CD4-positive, CD25-positive, alpha-beta regulatory T cell (primary cell): ENCODE data around the gene GATA2. TPM values are rescaled to one million over a fixed set of nuclear protein-coding genes. Genes with fewer than 3 reads are reported as not detected.

ENCODE experiments used
- ATAC-seq, 2 donors: fragments of 150-1000 bp; cut with Tn5 transposase; one replicate each; pipeline ENCODE4 v1.10.0; 2021; ENCODE audit warnings: low read depth in 2 of 2, moderate number of reproducible peaks in 2 of 2, moderate library complexity in 1 of 2
- DNase-seq, 3 donors: peaks; one replicate each; pipeline versions ENCODE4 v3.0.0 to v3.0.0-alpha.2; 2012 to 2022; ENCODE audit warnings: mixed read lengths in 1 of 3
- H3K27ac ChIP-seq: one replicate; pipeline ENCODE4 v1.7.0; 2013; ENCODE audit warnings: mild to moderate bottlenecking, low read length; ENCODE audit not compliant: insufficient read depth, poor library complexity, severe bottlenecking
- H3K27me3 ChIP-seq: one replicate; pipeline ENCODE4 v1.7.0; 2013; ENCODE audit warnings: low read length; ENCODE audit not compliant: control insufficient read depth, insufficient read depth
- H3K36me3 ChIP-seq: one replicate; pipeline ENCODE4 v1.7.0; 2013; ENCODE audit warnings: mild to moderate bottlenecking, low read length, moderate library complexity; ENCODE audit not compliant: control insufficient read depth, insufficient read depth
- H3K4me1 ChIP-seq: 2 replicates; pipeline ENCODE4 v1.7.0; 2013; ENCODE audit warnings: mild to moderate bottlenecking, low read length; ENCODE audit not compliant: insufficient read depth, control insufficient read depth, poor library complexity, severe bottlenecking
- H3K4me3 ChIP-seq: one replicate; pipeline ENCODE4 v1.7.0; 2013; ENCODE audit warnings: low read depth, mild to moderate bottlenecking, low read length, moderate library complexity
- H3K9me3 ChIP-seq, 2 experiments: 1 replicate in 1 of 2; 2 replicates in 1 of 2; pipeline ENCODE4 v1.7.0; 2013; ENCODE audit warnings: low read length in 2 of 2, mild to moderate bottlenecking in 1 of 2, moderate library complexity in 1 of 2; ENCODE audit not compliant: control insufficient read depth in 2 of 2
- H3K27ac Mint-ChIP-seq, 3 donors: one replicate each; pipeline ENCODE4 v1.8.0; 2020 to 2022; ENCODE audit warnings: mild to moderate bottlenecking in 3 of 3, mixed read lengths in 3 of 3, moderate library complexity in 2 of 3
- H3K27me3 Mint-ChIP-seq: one replicate; pipeline ENCODE4 v1.8.0; 2022; ENCODE audit warnings: mild to moderate bottlenecking, mixed read lengths
- H3K36me3 Mint-ChIP-seq: one replicate; pipeline ENCODE4 v1.8.0; 2020; ENCODE audit warnings: mixed read lengths
- H3K4me1 Mint-ChIP-seq, 4 donors: one replicate each; pipeline ENCODE4 v1.8.0; 2020 to 2022; ENCODE audit warnings: mixed read lengths in 4 of 4, mild to moderate bottlenecking in 1 of 4
- H3K4me3 Mint-ChIP-seq, 4 donors: one replicate each; pipeline ENCODE4 v1.8.0; 2020 to 2022; ENCODE audit warnings: mild to moderate bottlenecking in 4 of 4, mixed read lengths in 4 of 4, moderate library complexity in 3 of 4
- H3K9me3 Mint-ChIP-seq, 7 donors: one replicate each; pipeline ENCODE4 v1.8.0; 2020 to 2022; ENCODE audit warnings: mixed read lengths in 7 of 7, mild to moderate bottlenecking in 3 of 7, moderate library complexity in 2 of 7
- polyA plus RNA-seq, 4 donors: library from polyadenylated mRNA; unstranded; fragments of 300-500 nt; fragmentation: Illumina TruSeq; gene quantifications; one replicate each; pipeline ENCODE4 v1.2.3, GENCODE V29; 2021
- total RNA-seq: library from RNA; stranded (reverse); gene quantifications from one replicate; pipeline ENCODE4 v1.2.3, GENCODE V29; 2022

GATA2 gene
- total and polyA plus RNA-seq, 5 donors from 2014 or later, result 6.2 TPM; not detected in 4

DNA sequence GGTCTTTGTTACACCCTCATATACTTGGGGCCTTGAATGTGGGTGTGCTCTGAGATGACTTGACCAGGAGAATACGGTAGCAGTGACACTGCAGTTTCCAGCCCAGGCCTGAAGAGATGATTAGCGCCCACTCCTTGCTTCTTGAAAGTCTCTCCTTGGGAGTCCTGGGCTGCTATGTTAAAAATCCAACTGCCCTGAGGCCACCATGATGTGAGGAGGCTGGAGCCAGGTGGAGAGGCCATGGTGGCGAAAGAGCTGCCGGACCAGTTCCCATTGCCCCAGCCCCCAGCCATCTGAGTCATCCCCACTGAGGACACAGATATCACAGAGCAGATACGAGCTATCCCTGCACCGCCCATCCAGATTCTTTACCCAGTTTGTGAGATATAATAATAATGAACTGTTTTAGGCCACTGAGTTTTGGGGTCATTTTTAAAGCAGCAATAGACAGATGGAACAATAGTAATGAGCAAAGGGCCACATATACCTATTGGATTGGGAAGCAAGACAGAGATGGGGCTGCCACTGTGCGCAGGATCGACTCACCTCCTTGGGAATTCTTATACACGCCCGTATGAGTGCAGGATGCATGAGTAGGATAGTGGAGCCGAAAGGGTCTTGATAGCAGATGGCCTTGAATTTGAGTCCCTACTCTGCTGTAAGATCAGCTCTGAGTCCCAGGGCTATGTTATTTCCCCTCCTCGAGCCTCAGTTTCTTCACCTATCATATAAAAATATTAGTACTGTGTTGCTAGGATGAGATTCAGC, 12.1 kb upstream of the GATA2 start:
- Mint-ChIP-seq H3K27ac (no peak overlapping the region), H3K27me3 (peaks cover 38% of the 10 kb centered on the region), H3K4me3 (no peak overlapping the region), H3K9me3 (peaks cover 0 to under 1% (median 0%) of the 10 kb centered on the region in 7 donors), H3K36me3 (no peaks in the 10 kb centered on the region), H3K4me1 (no peaks in the 10 kb centered on the region)
- H3K9me3 ChIP-seq, result no peaks in the 10 kb centered on the region
- H3K4me3 ChIP-seq, result no peak overlapping the region
- DNase-seq (no peak), ATAC-seq (no peak)
- no peaks in the 10 kb centered on the region for H3K36me3 ChIP-seq
- H3K27ac ChIP-seq, result no peak overlapping the region
- H3K27me3 ChIP-seq, result peaks cover 5% of the 10 kb centered on the region
- no peaks in the 10 kb centered on the region for H3K4me1 ChIP-seq

DNA sequence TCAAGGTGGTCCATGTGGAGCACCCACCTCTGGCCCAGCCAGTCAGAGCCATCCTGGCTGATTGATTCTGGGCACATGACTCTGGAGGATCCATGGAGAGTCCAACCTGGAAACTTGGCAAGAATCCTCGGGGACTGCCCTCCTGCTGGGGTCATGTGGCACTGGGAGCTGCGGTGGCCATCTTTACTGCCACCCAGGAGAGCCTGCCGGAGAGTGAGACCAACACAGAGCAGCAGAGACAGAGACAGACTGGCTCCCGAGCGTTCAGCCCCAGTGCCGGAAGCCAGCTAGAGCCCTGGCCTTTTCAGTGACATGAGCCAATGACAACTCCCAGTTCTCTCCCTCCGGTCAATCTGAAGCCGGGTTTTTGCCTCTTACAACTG, 11.5 kb upstream of the GATA2 start:
- H3K36me3 Mint-ChIP-seq, result no peaks in the 10 kb centered on the region
- Histone ChIP-seq H3K9me3 (no peaks in the 10 kb centered on the region), H3K27ac (no peak overlapping the region), H3K27me3 (peaks cover 4% of the 10 kb centered on the region), H3K36me3 (no peaks in the 10 kb centered on the region), H3K4me1 (no peaks in the 10 kb centered on the region), H3K4me3 (no peak overlapping the region)
- no peak for ATAC-seq
- H3K9me3 Mint-ChIP-seq, result no peaks in the 10 kb centered on the region
- no peaks in the 10 kb centered on the region for H3K4me1 Mint-ChIP-seq
- no peak overlapping the region for H3K4me3 Mint-ChIP-seq
- peaks cover 38% of the 10 kb centered on the region for H3K27me3 Mint-ChIP-seq
- H3K27ac Mint-ChIP-seq, result no peak overlapping the region
- no peak for DNase-seq

DNA sequence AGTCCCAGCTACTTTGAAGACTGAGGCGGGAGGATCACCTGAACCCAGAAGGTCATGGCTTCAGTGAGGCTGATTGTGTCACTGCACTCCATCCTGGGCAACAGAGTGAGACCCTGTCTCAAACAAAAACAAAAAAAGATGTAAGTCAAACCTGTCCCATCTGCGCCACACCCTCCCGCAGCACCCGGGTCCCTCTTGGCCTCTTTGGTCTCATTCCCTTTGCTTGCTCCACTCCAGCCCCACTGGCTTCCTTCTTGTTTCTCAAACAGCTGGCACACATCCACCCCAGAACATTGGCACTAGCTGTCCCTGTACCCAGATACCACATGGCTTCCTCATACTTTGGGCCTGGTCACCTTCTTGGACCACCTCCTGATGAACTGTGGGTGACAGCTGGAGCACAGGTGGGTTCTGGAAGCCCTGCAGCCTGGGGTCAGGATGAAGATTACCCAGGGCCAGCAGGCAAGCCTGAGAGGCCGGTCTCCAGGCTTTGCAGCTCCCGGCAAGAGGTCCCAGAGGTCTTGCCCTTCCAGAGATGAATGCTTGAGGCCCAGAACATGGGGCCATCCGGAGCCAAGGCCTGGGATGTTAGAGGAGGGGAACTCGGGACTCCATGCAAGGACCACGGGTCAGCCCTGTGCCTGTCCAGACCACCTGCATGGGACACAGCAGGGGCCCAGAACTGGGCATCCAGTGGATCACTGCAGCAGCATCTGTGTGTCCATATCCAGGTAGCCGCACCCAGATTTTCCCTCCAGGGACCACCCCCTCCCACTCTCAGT, 10.9 kb upstream of the GATA2 start:
- peaks cover 38% of the 10 kb centered on the region for H3K27me3 Mint-ChIP-seq
- no peak for ATAC-seq

DNA sequence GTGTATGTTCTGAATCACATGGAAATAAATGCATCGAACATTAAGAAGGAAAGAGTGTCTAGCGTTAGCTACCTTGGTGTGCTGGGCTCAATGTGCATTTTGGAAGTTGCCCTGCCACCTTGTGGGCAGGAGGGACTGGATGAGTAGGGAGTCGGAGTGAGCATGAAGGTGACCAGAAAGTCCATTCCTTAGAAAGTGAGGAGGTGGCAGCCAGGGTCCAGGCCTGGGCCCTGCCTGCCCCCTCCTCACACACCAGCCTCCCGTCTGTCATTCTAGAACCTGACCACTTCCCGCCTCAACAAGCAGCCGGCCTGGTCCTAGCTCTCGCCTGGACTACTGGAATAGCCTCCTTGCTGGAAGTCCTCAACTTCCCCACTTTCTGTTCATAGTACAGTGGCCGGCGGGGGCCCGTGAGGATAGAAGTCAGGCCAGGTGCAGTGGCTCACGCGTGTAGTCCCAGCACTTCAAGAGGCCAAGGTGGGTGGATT, 10.2 kb upstream of the GATA2 start:
- ATAC-seq (no peak), DNase-seq (no peak)
- Histone ChIP-seq H3K36me3 (no peaks in the 10 kb centered on the region), H3K27me3 (peaks cover 6% of the 10 kb centered on the region), H3K27ac (no peak overlapping the region), H3K9me3 (no peaks in the 10 kb centered on the region), H3K4me3 (no peak overlapping the region), H3K4me1 (no peaks in the 10 kb centered on the region)
- H3K27ac Mint-ChIP-seq, result no peak overlapping the region
- H3K9me3 Mint-ChIP-seq, result no peaks in the 10 kb centered on the region
- no peak overlapping the region for H3K4me3 Mint-ChIP-seq
- peaks cover 44% of the 10 kb centered on the region for H3K27me3 Mint-ChIP-seq
- no peaks in the 10 kb centered on the region for H3K36me3 Mint-ChIP-seq
- H3K4me1 Mint-ChIP-seq, result no peaks in the 10 kb centered on the region

More for the DNA sequence above, 10.9 kb upstream of the GATA2 start:
- H3K4me3 Mint-ChIP-seq, result no peak overlapping the region
- Histone ChIP-seq H3K27ac (no peak overlapping the region), H3K9me3 (no peaks in the 10 kb centered on the region), H3K4me1 (no peaks in the 10 kb centered on the region), H3K27me3 (peaks cover 6% of the 10 kb centered on the region), H3K36me3 (no peaks in the 10 kb centered on the region), H3K4me3 (no peak overlapping the region)
- H3K4me1 Mint-ChIP-seq, result no peaks in the 10 kb centered on the region
- H3K36me3 Mint-ChIP-seq, result no peaks in the 10 kb centered on the region
- no peak overlapping the region for H3K27ac Mint-ChIP-seq
- DNase-seq, result no peak
- no peaks in the 10 kb centered on the region for H3K9me3 Mint-ChIP-seq

DNA sequence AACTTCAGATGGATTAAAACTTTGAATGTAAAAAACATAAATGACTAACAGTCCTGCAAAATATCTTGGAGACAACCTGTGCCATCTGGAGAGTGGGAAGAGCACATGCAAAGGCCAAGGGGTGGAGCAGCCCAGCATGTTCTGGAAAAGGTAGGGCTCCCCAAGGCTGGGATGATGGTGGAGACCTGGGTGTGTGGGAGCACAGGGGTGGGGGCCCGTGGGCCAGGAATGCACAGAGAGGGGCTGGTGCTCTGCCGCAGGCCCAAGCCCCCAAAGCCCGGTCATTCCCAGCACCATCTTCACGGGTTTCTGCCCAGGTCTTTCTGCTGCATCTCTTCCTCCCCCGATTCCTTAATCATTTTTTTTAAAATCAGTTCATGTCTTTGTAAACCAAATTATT, 9.7 kb upstream of the GATA2 start:
- Histone ChIP-seq H3K9me3 (no peaks in the 10 kb centered on the region), H3K27me3 (peaks cover 6% of the 10 kb centered on the region), H3K4me3 (no peak overlapping the region), H3K36me3 (no peaks in the 10 kb centered on the region), H3K27ac (no peak overlapping the region), H3K4me1 (no peaks in the 10 kb centered on the region)
- Mint-ChIP-seq H3K4me3 (no peak overlapping the region), H3K36me3 (no peaks in the 10 kb centered on the region), H3K27ac (no peak overlapping the region), H3K27me3 (peaks cover 44% of the 10 kb centered on the region), H3K9me3 (no peaks in the 10 kb centered on the region), H3K4me1 (no peaks in the 10 kb centered on the region)
- ATAC-seq (no peak), DNase-seq (no peak)

DNA sequence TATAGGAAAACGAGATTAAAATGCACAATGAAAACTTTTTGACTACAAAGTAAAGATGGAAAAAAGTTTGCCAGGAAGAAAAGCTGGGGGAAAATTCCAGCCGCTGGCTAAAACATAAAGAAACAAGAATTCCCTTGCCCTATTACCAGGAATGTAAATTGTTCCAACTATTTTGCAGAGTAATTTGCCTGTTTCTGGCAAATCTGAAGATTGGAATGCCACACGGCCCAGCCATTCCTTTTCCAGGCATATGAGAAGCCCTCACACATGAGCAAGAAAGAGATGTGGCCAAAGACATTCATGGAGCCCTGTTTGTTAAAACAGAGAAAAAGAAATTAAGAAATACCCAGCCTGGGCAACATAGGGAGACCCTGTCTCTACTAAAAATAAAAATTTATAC, 8.4 kb upstream of the GATA2 start:
- H3K27ac ChIP-seq, result no peak overlapping the region
- no peaks in the 10 kb centered on the region for H3K9me3 ChIP-seq
- H3K36me3 ChIP-seq, result no peaks in the 10 kb centered on the region
- no peak overlapping the region for H3K4me3 ChIP-seq
- H3K4me1 ChIP-seq, result peaks cover 5% of the 10 kb centered on the region
- Mint-ChIP-seq H3K4me1 (peaks cover 0 to 6% (median 0%) of the 10 kb centered on the region in 4 donors), H3K9me3 (no peaks in the 10 kb centered on the region), H3K27ac (no peak overlapping the region), H3K36me3 (no peaks in the 10 kb centered on the region), H3K27me3 (peaks cover 49% of the 10 kb centered on the region), H3K4me3 (no peak overlapping the region)
- ATAC-seq, result no peak
- H3K27me3 ChIP-seq, result peaks cover 6% of the 10 kb centered on the region
- DNase-seq, result no peak

DNA sequence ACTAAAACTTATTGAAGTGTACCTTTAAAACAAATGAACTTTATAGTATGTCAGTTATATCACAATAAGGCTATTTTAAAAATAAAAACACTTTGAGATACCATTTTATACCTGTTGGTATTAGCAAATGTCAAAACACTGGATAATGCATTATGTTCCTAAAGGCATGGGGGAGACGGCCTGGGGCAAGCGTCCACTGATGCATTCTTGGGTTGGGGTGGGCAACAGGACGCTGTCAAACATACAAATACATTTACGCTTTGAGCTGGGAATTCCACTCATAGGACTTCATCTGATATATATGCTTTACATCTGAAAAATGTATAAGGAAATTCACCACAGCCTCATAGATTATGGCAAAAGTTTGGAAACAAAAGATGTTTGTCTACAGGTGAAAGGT, 7.6 kb upstream of the GATA2 start:
- Histone ChIP-seq H3K27me3 (peaks cover 2% of the 10 kb centered on the region), H3K9me3 (no peaks in the 10 kb centered on the region), H3K36me3 (no peaks in the 10 kb centered on the region), H3K4me1 (peaks cover 5% of the 10 kb centered on the region), H3K4me3 (no peak overlapping the region), H3K27ac (no peak overlapping the region)
- H3K4me3 Mint-ChIP-seq, result no peak overlapping the region
- ATAC-seq, result no peak
- no peaks in the 10 kb centered on the region for H3K36me3 Mint-ChIP-seq
- H3K4me1 Mint-ChIP-seq, result peaks cover 0 to 9% (median 1%) of the 10 kb centered on the region in 4 donors
- no peak for DNase-seq
- no peak overlapping the region for H3K27ac Mint-ChIP-seq
- H3K27me3 Mint-ChIP-seq, result peaks cover 50% of the 10 kb centered on the region
- H3K9me3 Mint-ChIP-seq, result peaks cover 0 to 2% (median 0%) of the 10 kb centered on the region in 7 donors
